AG08395 (cell line): Measurements from ENCODE around the gene SMAD5.

Source experiments
- DNase-seq: peaks from one replicate; pipeline ENCODE4 v3.0.0; 2012; ENCODE audit warnings: mixed read lengths, low spot score

The SMAD5 gene

DNA sequence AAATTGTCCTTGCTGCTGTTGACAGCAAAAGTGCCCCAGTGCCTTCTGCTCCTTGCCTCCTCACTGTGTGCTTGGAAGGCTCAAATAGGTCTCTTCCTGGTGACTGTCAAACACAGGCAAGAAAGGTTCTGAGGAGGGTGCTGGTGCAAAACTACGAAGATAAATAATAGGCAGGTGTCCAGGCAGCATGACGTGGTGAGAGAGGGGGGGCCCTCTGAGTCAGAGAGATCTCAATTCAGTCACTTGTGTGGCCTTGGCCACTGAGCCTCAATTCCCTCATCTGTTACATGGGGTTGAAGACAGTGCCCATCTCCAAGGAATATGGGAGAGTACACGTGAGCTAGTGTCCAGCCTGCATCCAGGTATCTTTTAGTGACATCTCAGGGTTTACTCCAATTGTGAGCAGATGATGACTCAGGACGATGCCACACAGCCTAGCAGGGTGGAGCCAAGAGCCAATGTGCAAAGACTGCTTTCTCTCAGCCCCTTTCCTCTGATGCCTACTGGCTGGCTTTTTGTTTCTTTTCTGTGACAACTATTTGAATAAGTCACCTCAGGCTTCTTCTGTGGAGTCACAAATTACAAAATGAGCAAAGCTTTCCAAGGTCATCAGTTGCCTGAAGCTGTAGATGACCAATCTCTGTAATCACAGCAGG is 90.1 kb downstream of the SMAD5 start:
- no peak for DNase-seq

DNA sequence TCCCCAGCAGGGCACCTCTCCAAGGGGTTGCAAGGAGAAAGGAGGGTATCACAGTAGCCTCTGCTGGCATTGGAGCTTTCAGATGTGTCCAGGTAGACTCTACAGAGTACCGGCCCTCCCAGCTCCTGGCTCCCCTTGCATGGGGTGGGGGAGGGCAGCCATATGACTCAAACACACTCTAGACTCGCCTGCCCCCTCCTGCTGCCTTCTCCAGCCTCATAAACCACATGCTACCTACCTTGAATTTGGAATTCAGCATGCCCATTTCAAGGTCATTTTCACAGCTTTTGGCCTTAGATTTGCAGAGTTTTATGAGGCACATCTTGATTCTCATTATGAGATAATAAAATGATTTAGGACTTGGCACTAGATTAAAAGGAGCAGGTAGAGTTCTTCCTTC is 93.2 kb downstream of the SMAD5 start:
- no peak for DNase-seq

DNA sequence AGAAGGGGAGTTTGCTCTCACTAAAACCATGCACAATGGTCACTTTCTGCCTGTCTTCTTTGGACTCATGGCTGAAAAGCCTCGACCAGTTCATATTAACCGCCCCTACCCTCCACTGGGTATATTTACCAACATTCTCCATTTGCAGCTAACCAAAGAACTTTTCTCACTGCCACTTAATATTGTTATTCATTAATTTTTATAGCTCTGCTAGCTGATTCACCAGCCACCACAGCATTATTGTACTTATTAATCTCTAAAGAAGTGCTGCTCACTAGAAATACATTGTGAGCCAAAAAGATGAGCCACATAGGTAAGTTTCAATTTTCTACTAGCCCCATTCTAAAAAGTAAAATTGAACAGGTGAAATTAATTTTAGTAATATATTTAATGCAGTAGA is 93.8 kb downstream of the SMAD5 start:
- DNase-seq = no peak

DNA sequence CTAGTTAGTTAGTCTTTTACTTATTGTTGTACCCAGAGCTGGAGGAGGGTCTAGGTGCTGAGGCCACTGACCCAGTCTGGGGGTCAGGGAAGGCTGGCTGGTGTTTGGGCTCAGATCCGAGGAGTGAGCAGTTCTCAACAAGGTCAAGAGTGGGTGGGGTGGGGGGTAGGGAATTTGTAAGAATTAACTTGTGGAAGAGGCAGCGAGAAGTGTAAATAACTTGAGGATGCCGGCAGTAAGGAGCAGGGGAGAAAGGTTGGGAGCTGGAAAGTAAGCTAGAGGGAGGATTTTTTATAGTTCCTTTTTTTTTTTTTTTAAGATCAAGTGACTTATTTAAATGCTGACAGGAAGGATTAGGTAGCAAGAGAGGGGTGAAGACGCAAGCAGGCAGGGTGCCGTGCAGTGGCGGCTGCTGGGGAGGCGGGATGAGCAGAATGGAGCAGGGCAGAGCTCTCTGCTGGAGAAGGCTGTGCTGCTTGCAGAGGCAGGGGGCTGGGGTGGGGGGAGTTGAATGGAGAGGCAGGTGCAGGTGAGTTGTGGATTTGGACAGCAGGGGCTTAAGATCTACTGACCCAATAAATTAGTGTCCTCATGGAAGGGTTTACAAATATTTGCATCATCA is 95.6 kb downstream of the SMAD5 start:
- no peak for DNase-seq

DNA sequence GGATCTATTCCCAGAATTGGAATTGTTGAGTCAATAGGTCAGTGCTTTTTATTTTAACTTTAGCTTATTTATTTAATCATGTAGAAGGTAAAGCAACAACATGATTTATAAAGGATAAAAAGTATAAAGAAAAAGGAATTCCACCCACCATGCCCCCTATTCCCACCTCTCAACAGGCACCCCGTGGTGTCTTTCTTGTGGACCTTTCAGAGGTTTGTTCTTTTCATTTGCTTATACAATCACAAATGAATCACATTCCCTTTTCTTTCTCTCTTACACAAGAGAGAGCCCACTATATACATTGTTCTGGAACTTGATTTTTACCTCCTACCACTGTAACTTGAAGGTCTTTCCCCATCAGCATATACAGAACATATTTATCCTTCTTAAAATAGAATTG is 97.5 kb downstream of the SMAD5 start:
- no peak for DNase-seq

DNA sequence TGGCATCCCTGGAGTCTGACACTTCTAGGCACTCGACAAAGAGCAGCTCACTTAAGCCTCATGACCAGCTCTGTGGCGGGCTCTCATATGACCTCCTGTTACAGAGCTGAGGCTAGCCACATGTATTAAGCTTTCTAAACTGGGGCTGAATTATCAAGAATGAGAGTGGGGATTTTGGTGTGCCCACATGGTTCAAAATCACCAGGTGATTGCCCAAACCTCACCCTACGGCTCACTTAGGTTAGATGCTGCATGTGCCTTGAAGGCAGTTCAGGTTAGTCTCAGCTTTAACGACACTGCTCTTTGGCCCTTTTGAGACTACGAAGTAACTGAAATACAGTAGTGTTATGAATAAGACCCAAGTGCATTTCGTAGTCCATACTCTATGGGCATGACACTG is 99.7 kb downstream of the SMAD5 start:
- DNase-seq = no peak
